GM19372 (cell line): ENCODE data around the gene VAT1.

Source experiments
- ATAC-seq: cut with Tn5 transposase; IDR thresholded peaks from one replicate; pipeline ENCODE4 v1.9.1; 2021; ENCODE audit warnings: mild to moderate bottlenecking, low read depth, moderate library complexity; ENCODE audit not compliant: unreplicated experiment

Gene VAT1

DNA sequence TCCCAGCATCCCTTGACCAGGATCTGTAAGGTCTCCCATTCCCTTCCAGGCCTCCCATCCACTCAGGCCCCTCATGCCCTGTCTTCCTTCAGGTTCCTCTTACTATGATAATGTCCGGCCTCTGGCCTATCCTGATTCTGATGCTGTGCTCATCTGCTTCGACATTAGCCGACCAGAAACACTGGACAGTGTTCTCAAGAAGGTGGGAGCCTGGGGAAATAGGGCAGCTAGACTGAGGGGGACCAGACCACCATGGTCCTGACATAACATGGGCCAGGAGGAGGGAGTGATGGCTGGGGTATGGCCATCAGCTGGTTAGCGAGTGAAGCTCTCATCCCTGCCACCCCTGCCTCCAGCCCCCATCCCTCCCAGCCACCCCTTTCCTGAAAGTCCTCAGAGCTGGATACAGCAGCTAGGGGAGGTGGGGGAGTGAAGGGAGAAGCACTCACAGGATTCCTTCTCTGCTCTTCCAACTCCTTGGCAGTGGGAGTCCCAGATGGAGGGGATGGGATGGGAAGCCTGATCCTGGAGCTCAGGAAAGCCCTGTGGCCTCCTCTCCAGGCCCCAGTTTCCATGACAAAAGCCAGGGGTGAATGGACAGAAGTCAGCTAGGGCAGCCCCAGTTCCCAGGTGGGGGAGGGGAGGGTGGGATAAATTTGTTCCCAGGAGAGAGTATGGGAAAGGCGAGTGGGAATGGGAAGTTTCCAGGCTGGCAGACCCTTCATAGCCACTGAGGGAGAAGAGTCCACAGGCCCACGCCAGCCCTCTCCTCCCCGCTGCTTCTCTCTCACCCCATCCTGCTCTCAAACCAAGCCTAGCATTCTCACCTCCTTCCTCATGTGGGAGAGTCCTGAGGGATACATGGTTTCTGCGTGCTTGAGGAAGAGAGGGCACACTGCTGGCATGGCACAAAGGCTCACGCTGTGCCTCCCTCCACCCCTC is 5.2 kb upstream of the VAT1 start:
- no peak for ATAC-seq

DNA sequence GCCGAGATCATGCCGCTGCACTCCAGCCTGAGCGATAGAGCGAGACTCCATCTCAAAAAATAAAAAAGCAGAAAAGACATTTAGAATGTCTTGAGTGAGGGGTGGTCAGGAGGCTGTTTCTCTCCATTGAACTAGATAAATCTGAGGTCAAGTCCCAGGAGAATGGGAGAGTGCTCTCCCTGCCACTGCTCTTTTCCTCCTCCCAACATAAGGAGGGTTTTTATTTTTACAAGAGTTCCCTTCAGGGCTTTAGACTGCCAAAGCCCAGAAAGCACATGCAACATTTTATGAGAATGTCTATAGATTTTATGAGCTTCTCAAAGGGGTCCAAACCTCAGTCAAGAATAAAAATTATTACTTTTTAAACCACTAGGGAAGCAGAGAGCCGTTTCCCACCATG is 4.4 kb upstream of the VAT1 start:
- no peak for ATAC-seq

DNA sequence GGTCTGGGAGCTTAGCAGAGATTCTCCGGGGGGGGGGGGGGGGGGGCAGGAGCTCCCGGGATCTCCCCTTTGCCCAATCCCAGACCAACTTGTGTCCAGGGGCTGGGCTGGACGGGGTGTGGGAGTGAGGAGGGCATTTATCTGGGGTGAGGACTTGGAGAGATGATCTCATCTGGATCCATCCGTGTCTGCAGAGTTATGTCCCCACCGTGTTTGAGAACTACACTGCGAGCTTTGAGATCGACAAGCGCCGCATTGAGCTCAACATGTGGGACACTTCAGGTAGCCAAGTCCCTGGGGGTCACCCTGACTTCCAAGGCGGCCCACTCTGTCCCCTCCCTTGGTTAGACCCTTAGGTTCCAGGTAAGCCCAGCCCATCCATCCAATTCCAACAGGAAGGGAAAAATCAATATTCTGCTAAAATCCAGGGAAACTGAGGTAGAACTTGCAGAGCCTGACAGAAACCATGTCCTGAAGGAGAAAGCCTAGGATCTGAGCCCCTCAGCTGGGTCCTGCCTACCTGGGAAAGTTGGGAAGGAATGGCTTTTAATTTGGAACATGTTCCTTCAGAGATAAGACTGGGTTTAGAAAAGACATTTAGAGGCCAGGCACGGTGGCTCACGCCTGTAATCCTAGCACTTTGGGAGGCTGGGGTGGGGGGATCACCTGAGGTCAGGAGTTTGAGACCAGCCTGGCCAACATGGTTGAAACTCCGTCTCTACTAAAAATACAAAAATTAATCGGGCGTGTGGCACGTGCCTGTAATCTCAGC is 3.8 kb upstream of the VAT1 start:
- ATAC-seq: no peak

DNA sequence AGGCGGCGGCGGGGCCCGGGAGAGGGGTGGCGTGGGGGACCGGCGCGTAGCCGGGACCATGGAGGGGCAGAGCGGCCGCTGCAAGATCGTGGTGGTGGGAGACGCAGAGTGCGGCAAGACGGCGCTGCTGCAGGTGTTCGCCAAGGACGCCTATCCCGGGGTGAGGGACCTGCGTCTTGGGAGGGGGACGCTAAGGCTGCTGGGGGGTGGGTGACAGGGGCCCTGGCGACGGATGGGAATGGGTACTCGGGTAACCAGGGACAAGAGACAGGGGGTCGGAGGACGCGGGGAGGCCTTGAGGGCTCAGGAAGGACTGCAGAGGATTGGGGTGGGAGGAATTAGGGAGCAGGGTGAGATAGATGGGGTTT is 3.1 kb upstream of the VAT1 start:
- ATAC-seq: no peak

DNA sequence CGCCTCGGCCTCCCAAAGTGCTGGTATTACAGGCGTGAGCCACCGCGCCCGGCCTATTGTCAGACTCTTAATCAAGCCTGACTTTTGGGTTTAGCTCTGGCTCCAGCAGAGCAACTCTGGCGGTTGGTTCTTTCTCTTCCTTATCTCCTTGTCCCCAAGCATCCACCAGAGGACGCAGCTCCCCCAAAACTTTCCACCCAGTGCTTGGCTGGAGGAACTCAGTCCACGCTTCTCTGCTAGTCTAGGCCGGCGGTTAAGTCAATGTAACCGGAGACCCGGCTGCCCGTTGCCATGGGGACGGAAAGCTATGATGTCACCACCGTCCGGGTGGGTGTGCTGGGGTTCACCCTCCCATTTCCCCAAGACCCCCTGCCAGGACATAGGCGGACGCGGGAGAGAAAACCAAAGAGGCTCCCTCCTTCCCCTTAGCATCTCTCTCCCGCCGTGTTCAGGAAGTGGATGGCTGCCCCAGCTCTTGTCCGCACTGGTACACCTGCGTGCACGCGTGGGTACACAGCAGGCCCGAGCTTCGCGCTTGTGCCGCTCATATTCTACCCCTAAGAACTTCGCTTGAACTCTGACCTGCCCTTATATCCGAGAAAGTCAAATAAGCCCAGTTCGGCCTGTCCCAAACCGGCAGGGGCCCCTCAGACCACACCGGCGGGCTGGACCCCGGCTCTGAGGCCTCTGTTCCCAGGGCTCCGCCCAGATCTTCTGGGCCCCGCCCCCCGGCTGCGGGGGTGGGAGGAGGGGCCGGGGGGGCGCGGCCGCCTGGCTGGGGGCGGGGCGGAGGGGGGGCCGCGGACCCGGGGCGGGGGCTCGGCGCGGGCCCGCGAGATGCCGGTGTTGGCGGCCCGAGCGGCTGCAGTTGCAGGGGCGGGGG is 2.5 kb upstream of the VAT1 start, which contains the start of gene RND2:
Gene RND2 (plus strand): TSS at position 825 of the 883 bp plus-strand sequence. CDS start 117 bp downstream, outside the sequence.
- no peak for ATAC-seq

DNA sequence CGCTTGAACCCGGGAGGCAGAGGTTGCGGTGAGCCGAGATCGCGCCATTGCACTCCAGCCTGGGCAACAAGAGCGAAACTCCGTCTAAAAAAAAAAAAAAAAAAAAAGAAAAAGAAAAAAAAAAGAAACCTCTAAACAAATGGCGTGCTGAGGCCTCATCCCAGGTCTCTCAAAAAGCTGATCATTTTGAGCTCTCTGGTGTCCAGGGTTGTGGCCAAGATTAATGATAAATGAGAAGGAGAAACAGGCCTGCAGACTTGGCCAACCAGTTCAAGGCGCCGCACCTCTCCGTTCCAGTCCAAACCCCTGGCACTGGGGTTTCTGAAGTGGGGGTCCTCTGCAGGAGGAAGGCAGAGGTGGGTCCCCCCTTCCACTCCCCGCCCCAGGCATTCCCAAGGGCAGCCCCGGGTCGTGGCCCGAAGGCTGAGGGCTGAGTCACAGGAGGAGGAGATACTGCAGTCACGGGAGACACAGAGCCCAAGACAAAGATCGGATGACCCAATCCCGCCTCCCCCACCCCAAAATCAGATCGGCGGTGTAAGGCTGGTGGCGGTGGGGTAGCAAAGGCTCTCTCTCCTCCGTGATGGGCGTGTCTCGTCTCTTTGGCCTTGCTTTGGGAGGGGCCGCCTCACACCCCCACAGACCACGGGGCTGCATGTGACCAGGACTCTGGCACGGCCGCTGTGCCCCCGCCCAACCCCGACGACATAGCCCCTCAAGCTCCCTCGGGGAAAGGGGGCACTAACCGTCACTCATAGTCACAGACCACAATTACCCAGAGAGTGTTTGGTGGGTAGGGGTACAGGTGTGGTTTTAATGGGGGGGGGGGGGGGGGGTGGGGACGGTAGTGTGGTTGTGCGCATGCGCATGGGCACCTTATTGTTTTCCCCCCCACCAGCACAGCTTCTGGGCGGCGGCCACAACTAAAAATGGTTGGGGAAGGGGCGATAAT is 1.1 kb downstream of the VAT1 start:
- no peak for ATAC-seq

DNA sequence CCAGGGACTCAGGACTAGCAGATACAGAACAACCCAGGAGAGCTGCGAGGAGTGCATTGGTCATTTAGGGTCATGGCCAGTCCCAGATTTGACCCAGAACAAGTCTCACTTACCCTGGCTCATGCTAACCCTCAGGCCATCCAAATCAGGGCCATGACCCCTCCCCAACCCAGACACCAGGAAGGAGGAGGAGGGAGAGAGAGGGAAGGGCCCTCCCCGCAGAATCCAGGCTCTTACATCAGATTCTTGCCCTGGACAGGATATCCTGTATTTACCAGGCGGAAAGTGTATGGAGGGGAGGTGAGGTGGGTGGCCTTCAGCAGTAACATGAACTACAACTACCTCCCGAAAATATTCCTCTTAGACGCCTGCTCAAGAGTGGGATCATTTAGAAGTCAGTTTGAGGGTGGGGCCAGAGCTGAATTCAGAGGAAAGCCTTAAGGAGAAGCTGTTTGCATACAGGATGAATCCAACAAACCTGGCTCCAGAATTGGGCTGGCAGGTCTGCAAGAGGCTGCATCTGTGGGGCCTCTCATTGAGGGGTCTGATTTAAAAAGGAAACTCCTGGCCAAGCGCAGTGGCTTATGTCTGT is 2.1 kb downstream of the VAT1 start:
- ATAC-seq: no peak

DNA sequence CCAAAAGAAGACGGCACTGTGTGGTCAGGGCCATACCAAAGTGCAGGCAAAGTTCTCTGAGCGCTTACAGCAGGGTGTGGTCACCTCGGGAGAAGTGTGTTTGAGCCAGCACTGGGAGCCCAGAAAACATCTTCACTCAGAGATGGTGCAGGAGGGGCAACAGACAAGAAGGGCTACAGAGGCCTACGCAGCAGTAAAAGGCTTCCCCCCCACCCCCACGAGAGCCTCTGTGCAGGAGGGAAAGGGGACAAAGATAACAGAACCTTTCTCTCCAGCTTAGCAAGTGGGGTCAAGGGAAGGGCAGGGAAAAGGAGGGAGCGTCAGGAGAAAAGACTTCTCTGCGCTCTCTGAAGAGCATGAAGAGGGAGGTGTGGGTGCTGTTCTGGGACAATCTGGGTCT is 2.8 kb downstream of the VAT1 start:
- no peak for ATAC-seq

DNA sequence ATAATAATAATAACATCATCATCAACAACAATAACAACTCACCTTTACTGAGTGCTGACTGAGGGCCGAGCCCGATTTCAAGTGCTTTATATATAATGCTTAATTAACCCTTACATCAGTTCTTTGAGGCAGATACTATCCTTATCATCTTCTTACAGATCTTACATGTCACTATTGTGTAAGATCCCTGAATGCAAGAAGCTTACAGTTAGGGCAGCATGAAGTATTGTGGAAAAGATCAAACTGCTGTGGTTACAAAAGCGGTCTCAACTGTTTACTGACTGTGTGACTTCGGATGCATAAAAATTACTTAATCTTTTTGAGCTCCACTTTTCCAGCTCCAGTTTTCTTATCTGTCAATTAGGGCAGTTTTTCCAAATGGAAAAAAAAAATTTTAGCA is 3.3 kb downstream of the VAT1 start:
- no peak for ATAC-seq

DNA sequence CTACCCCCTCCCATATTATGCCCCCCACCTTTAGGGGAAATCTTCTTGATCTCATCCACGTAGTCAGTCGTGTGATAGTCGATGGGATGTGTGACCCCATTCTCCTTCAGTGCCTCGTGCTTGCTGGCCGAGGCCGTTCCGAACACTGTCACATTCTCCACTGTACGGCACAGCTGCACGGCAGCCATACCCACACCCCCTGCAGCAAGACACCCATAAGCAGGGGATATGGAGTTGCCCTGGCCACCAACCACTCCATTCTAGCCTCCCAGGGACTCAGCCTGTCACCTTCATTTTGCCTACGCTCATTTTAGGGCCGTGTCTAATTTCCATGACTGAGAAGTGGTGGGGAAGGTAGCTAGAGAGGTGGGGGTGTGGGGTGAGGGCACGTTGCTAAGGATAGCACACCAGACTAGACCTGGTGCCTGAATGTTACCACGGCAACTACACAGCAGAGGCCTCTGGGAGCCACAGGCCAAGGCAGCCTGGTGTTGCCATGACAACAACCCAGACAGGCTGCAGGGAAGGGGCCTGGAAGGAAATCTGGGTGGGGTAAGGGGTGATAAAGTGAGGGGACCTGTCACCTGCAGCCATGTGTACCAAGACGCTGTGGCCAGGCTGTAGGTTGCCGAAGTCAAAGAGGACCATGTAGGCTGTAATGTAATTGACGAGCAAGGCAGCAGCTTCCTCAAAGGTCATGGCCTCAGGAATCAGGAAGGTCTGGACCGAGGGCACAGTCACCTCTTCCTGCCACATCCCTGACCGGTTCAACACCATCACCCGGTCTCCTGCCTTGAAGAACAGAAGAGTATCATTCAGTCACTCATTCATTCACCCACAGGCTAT is 4.0 kb downstream of the VAT1 start:
- ATAC-seq: no peak

DNA sequence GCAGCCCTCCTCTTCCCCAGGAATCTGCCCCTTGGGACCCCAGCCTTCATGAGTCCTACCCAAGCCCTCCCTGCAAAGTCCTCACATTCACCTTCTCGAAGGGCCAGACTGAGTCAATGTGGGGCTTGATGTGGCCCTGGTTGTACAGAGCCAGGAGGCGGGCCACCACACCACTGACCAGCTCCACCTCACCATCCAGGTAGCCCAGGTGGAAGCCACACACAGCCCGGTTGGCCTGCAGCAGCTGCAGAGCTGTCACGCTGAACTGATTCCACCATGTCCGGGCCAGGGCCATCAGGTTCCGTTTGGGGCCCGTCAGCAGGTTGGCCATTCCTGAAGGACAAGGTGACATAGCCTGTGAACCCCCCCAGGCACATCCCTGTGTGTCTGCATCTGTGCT is 6.0 kb downstream of the VAT1 start:
- no peak for ATAC-seq

DNA sequence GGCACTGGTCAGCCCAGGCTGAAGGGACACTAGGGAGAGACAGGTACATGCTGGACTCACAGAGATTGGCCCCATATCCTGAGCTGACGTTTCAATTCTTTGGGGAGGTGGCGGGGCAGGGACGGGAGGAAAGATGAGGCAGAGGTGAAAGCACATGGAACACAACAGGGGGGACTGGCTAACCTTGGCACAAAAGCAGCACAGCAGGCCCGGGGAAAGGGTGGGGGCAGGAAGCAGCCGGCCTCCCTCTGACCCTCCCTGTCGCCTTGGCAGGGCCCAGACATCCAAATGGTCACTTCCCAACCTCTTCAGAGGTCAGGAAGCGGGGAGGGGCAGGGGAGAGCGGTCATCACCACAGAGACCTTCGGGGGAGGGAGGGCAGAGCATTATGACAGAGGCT is 6.6 kb downstream of the VAT1 start:
- ATAC-seq: no peak

DNA sequence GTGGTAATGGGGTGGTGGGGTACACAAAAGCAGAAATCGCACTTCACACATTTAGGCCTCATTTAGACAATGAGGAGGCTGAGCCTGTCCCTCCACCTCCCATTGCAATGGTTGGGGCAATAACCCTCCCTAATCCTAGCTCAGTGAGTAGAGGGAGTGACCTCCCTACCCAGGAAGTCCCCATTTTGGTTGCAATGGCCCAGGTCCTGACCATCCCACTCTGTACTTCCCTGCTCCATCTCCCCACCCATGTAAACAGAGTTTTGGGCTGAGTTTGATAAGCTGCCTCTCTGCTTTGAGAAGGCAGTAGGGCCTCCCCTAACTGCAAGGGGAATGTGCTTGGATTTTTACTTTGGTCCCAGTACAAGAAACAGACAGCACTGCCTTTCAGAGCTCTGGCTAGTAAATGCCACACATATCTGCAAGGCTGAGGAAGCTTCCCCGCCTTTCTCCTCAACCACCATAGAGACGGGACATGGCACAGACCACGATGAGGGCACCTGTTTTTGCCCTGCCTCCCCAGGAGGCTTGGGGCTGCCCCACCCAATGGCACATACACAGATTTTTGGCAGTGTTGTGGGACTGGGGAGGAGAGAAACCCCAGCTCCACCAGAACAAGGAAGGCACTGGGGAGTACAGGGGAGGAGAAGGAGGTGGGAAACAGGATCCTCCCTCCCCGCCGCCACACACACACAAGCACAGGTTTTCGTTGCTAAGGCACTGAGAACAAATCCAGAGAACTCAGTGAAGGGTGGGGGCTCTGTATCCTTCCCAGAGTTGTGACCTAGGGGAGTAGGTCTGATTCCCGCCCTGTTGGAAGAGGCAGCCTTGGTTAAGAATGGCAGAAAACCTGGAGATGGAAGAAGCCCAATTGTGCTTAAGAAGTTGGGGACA is 7.3 kb downstream of the VAT1 start:
- no peak for ATAC-seq

DNA sequence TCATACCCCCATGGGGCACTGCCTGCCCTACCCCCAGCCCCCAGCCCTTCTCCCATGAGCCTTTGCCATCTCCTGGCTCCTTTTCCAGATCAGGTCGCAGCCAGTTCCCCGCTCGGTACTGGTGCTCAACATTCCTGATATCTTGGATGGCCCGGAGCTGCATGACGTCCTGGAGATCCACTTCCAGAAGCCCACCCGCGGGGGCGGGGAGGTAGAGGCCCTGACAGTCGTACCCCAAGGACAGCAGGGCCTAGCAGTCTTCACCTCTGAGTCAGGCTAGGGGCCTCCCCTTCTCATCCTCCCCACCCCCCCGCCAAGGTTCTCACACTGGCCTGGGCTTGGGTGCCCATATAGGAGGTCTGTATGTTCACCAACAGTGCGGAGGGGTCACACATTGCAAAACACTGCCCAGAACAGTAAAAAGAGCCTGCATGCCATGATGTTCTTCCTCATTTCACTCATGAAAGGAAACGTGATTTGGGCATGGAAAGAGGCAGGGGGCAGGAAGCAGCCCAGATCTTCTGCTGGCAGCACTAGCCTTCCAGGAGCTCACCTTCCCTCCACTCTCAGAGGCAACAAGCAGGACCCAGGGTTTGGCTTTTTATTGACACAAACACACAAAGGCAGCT is 8.1 kb downstream of the VAT1 start:
- no peak for ATAC-seq

DNA sequence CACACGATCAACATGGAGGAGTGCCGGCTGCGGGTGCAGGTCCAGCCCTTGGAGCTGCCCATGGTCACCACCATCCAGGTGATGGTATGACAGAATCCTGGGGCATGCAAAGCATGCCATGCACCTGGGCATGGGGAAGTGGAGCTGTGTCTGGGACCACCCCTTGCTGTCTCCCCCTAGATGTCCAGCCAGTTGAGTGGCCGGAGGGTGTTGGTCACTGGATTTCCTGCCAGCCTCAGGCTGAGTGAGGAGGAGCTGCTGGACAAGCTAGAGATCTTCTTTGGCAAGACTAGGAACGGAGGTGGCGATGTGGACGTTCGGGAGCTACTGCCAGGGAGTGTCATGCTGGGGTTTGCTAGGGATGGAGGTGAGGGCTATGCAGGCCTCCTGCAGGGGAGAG is 8.9 kb downstream of the VAT1 start:
- no peak for ATAC-seq

DNA sequence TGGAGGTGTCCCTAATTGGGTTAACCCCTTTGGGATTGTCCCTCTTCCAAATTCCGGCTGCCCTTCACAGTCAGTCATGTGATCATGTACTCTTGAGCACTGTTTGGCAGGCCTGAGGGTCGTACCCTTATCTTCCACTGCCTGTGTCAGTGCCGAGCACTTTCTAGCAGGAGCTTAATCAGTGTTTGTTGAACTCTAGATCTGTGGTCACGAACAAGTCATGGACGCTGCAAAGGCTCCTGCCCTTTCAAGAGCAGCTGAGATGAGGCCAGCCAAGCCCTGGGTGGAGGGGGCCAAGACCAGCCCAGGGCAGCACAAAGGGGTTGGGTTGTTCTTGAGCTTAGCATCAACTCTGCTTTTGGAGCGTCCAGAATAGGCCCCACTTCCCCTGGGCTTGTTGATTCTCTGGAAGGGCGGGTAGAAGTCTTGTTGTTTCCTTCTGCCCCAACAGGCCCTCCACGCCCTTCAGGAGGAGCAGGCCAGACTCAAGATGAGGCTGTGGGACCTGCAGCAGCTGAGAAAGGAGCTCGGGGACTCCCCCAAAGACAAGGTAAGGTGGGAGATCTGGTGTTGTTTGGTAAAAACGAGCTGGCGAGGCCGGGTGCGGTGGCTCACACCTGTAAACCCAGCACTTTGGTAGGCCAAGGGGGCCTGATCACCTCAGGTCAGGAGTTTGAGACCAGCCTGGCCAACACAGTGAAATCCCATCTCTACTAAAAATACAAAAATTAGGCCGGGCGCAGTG is 10.3 kb downstream of the VAT1 start:
- no peak for ATAC-seq
